Uterus (tissue), 4 donors: ENCODE data around the gene ANKRD33B. TPM values are rescaled to one million over a fixed set of nuclear protein-coding genes. Genes with fewer than 3 reads are reported as not detected.

Experiments
- DNase-seq, 2 donors: peaks; one replicate each; pipeline ENCODE4 v3.0.0-alpha.2; 2019 to 2020
- H3K27ac ChIP-seq, 2 donors: fragments of 200-600 bp; sonication (generic); 1 replicate in 1 of 2; 2 replicates in 1 of 2; pipeline ENCODE4 v1.5.1; 2016 to 2018
- H3K27me3 ChIP-seq, 2 donors: fragments of 200-600 bp; sonication (generic); one replicate each; pipeline ENCODE4 v1.5.1; 2018 to 2019; ENCODE audit warnings: control low read depth in 1 of 2
- H3K36me3 ChIP-seq, 2 donors: fragments of 200-600 bp; sonication (generic); one replicate each; pipeline ENCODE4 v1.5.1; 2019; ENCODE audit warnings: control low read depth in 1 of 2
- H3K4me1 ChIP-seq, 2 donors: fragments of 200-600 bp; sonication (generic); one replicate each; pipeline ENCODE4 v1.5.1; 2018 to 2019; ENCODE audit warnings: control low read depth in 1 of 2
- H3K4me3 ChIP-seq, 2 donors: fragments of 200-600 bp; sonication (generic); 1 replicate in 1 of 2; 2 replicates in 1 of 2; pipeline ENCODE4 v1.5.1; 2018 to 2019; ENCODE audit warnings: mild to moderate bottlenecking in 1 of 2
- H3K9me3 ChIP-seq, 2 donors: fragments of 200-600 bp; sonication (generic); one replicate each; pipeline ENCODE4 v1.5.1; 2019; ENCODE audit warnings: control low read depth in 1 of 2
- CTCF ChIP-seq, 4 experiments: fragments of 200-600 bp in 2 of 4; fragments of 450-650 bp in 2 of 4; sonication (generic) in 2 of 4; IDR thresholded peaks; one replicate each; pipeline ENCODE4 v1.5.1; 2016 to 2019; ENCODE audit warnings: antibody characterized with exemption in 4 of 4, mild to moderate bottlenecking in 2 of 4, moderate library complexity in 1 of 4
- POLR2A ChIP-seq, 2 donors: fragments of 450-650 bp; IDR thresholded peaks; one replicate each; pipeline ENCODE4 v1.6.1; 2016; ENCODE audit warnings: antibody characterized with exemption in 2 of 2, mild to moderate bottlenecking in 1 of 2, moderate library complexity in 1 of 2
- intact Hi-C: fragments of 100-400 bp; cut with DNase I; formaldehyde crosslinking; loops from one replicate; pipeline ENCODE4 v1.15.1; 2023; ENCODE audit warnings: low total_unique reads
- total RNA-seq, 4 donors: library from RNA; depleted of rRNA in 3 of 4; stranded (reverse); fragments of >200 nt in 3 of 4; gene quantifications; one replicate each; pipeline versions ENCODE4 v1.1.0 to v1.2.4, GENCODE V29; 2014 to 2023
- donor health status: DM: yes; HTN: yes; CAD: no.

ANKRD33B gene
- total RNA-seq, 4 donors from 2014 or later: 2.1 to 24.1 (median 7.6) TPM

- H3K4me1 ChIP-seq: no peaks in the 10 kb centered on the region
- TF ChIP-seq POLR2A (IDR thresholded peaks at IDR 0.05) (no peak), CTCF (IDR thresholded peaks at IDR 0.05) (no peak)
- H3K9me3 ChIP-seq: no peaks in the 10 kb centered on the region
- intact Hi-C loops: no loop called here
- no peak overlapping the region for H3K27ac ChIP-seq
- H3K36me3 ChIP-seq: no peaks in the 10 kb centered on the region
- no peak overlapping the region for H3K4me3 ChIP-seq
- H3K27me3 ChIP-seq: no peaks in the 10 kb centered on the region
- no peak for DNase-seq
Observed at GRCh38 chr5:10654566-10654965, 90.7 kb downstream of the ANKRD33B start.

GRCh38 chr5:10655161-10655971 lies 91.5 kb downstream of the ANKRD33B start:
- intact Hi-C loops: no loop called here
- no peak for TF ChIP-seq CTCF (IDR thresholded peaks at IDR 0.05)
- TF ChIP-seq POLR2A (IDR thresholded peaks at IDR 0.05): no peak
- H3K4me3 ChIP-seq: no peak overlapping the region
- no peaks in the 10 kb centered on the region for H3K4me1 ChIP-seq
- H3K27me3 ChIP-seq: no peaks in the 10 kb centered on the region
- H3K36me3 ChIP-seq: no peaks in the 10 kb centered on the region
- no peak overlapping the region for H3K27ac ChIP-seq
- no peaks in the 10 kb centered on the region for H3K9me3 ChIP-seq
- no peak for DNase-seq

- no peak overlapping the region for H3K27ac ChIP-seq
- no peak overlapping the region for H3K4me3 ChIP-seq
- intact Hi-C loops: no loop called here
- no peak for TF ChIP-seq CTCF (IDR thresholded peaks at IDR 0.05)
- no peak for TF ChIP-seq POLR2A (IDR thresholded peaks at IDR 0.05)
- no peaks in the 10 kb centered on the region for H3K4me1 ChIP-seq
- no peak for DNase-seq
- no peaks in the 10 kb centered on the region for H3K36me3 ChIP-seq
- no peaks in the 10 kb centered on the region for H3K27me3 ChIP-seq
- no peaks in the 10 kb centered on the region for H3K9me3 ChIP-seq
Observed at GRCh38 chr5:10655972-10656830, 92.3 kb downstream of the ANKRD33B start.

- no peaks in the 10 kb centered on the region for H3K4me1 ChIP-seq
- no peaks in the 10 kb centered on the region for H3K27me3 ChIP-seq
- no peaks in the 10 kb centered on the region for H3K9me3 ChIP-seq
- no peaks in the 10 kb centered on the region for H3K36me3 ChIP-seq
- no peak for DNase-seq
- no peak for TF ChIP-seq CTCF (IDR thresholded peaks at IDR 0.05)
- no peak for TF ChIP-seq POLR2A (IDR thresholded peaks at IDR 0.05)
- no peak overlapping the region for H3K4me3 ChIP-seq
- intact Hi-C loops: no loop called here
- H3K27ac ChIP-seq: no peak overlapping the region
Observed at GRCh38 chr5:10658265-10658664, 94.4 kb downstream of the ANKRD33B start.

GRCh38 chr5:10660135-10660534 lies 96.3 kb downstream of the ANKRD33B start:
- no peaks in the 10 kb centered on the region for H3K9me3 ChIP-seq
- no peaks in the 10 kb centered on the region for H3K36me3 ChIP-seq
- H3K27ac ChIP-seq: no peak overlapping the region
- no peak for TF ChIP-seq POLR2A (IDR thresholded peaks at IDR 0.05)
- TF ChIP-seq CTCF (IDR thresholded peaks at IDR 0.05): no peak
- no peak for DNase-seq
- H3K4me3 ChIP-seq: no peak overlapping the region
- H3K4me1 ChIP-seq: no peaks in the 10 kb centered on the region
- intact Hi-C loops: no loop called here
- H3K27me3 ChIP-seq: no peaks in the 10 kb centered on the region
